H1 (cell line): ENCODE results near the gene UBE3B. TPM values are rescaled to one million over a fixed set of nuclear protein-coding genes. Genes with fewer than 3 reads are reported as not detected.

ENCODE experiments used
- CTCF ChIA-PET: fragments of 300-600 bp; sonication (Branson Sonifier 250); formaldehyde crosslinking; loops from one replicate; lab custom pipeline; 2021; ENCODE audit not compliant: partially characterized antibody; lab: Charles Lee
- POLR2A ChIA-PET: fragments of 300-600 bp; sonication (Branson Sonifier 250); formaldehyde crosslinking; loops from one replicate; lab custom pipeline; 2021; ENCODE audit warnings: inconsistent platforms; ENCODE audit not compliant: partially characterized antibody; lab: Charles Lee
- DNase-seq, 2 experiments: peaks; one replicate each; pipeline versions ENCODE4 v3.0.0 to v3.0.0-alpha.2; 2010 to 2022; ENCODE audit warnings: low spot score in 2 of 2, low read depth in 1 of 2, mixed read lengths in 1 of 2
- FAIRE-seq: peaks from 2 replicates; lab custom pipeline; 2011; peaks lifted over from hg19 to GRCh38; lab: Jason Lieb, UNC
- H2AFZ ChIP-seq: 2 replicates; pipeline ENCODE4 v1.8.1; 2012; ENCODE audit warnings: low read length, inconsistent platforms
- H2AK5ac ChIP-seq: 2 replicates; pipeline ENCODE4 v1.6.1; 2013; ENCODE audit warnings: low read depth, low read length
- H2BK120ac ChIP-seq: replicated peaks from 2 replicates; pipeline ENCODE3; 2013; ENCODE audit warnings: low read depth, low read length, inconsistent platforms
- H2BK12ac ChIP-seq: 2 replicates; pipeline ENCODE4 v1.6.1; 2013; ENCODE audit warnings: low read depth, low read length
- H2BK15ac ChIP-seq: 2 replicates; pipeline ENCODE4 v1.6.1; 2013; ENCODE audit warnings: low read length
- H2BK20ac ChIP-seq: 2 replicates; pipeline ENCODE4 v1.6.1; 2013; ENCODE audit warnings: low read length
- H2BK5ac ChIP-seq: 2 replicates; pipeline ENCODE4 v1.6.1; 2013; ENCODE audit warnings: low read depth, low read length
- H3K14ac ChIP-seq: 2 replicates; pipeline ENCODE4 v1.6.1; 2013; ENCODE audit warnings: inconsistent platforms; ENCODE audit not compliant: insufficient read length
- H3K18ac ChIP-seq: 2 replicates; pipeline ENCODE4 v1.6.1; 2013; ENCODE audit warnings: low read length; ENCODE audit errors: extremely low read depth
- H3K23ac ChIP-seq: 2 replicates; pipeline ENCODE4 v1.6.1; 2013; ENCODE audit warnings: inconsistent platforms; ENCODE audit not compliant: insufficient read length
- H3K23me2 ChIP-seq: 2 replicates; pipeline ENCODE4 v1.6.1; 2013; ENCODE audit warnings: low read depth, low read length
- H3K27ac ChIP-seq: 2 replicates; pipeline ENCODE4 v1.6.1; 2011; ENCODE audit warnings: low read depth, low read length, inconsistent platforms
- H3K27me3 ChIP-seq, 4 experiments: replicated peaks in 1 of 4; 1 replicate in 1 of 4; 2 replicates in 3 of 4; pipeline versions ENCODE4 v1.6.1 to v1.8.1; 2011 to 2013; ENCODE audit warnings: low read length in 3 of 4, mild to moderate bottlenecking in 3 of 4, inconsistent platforms in 2 of 4, mixed read lengths in 2 of 4, moderate library complexity in 1 of 4; ENCODE audit not compliant: control insufficient read depth in 3 of 4, insufficient read depth in 3 of 4; ENCODE audit errors: extremely low read depth in 1 of 4
- H3K36me3 ChIP-seq, 4 experiments: 2 replicates each; pipeline versions ENCODE4 v1.6.1 to v1.8.1; 2011 to 2013; ENCODE audit warnings: mild to moderate bottlenecking in 4 of 4, low read length in 3 of 4, moderate library complexity in 2 of 4, control low read depth in 1 of 4, inconsistent platforms in 1 of 4; ENCODE audit not compliant: insufficient read depth in 4 of 4, control insufficient read depth in 2 of 4
- H3K4ac ChIP-seq: replicated peaks from 2 replicates; pipeline ENCODE3; 2013; ENCODE audit warnings: low read length, low read depth, mixed read lengths, inconsistent platforms; ENCODE audit not compliant: insufficient read length
- H3K4me1 ChIP-seq, 4 experiments: replicated peaks in 1 of 4; 1 replicate in 1 of 4; 2 replicates in 3 of 4; pipeline versions ENCODE4 v1.6.1 to v1.8.1; 2011 to 2013; ENCODE audit warnings: low read length in 3 of 4, inconsistent platforms in 2 of 4, mixed read lengths in 1 of 4; ENCODE audit not compliant: insufficient read depth in 4 of 4, control insufficient read depth in 3 of 4
- H3K4me2 ChIP-seq, 2 experiments: 2 replicates each; pipeline versions ENCODE4 v1.6.1 to v1.8.1; 2011 to 2013; ENCODE audit warnings: low read depth in 2 of 2, low read length in 2 of 2, control low read depth in 1 of 2, inconsistent platforms in 1 of 2, mild to moderate bottlenecking in 1 of 2; ENCODE audit not compliant: insufficient read depth in 1 of 2
- H3K4me3 ChIP-seq, 4 experiments: fragments of 200-600, 300-600 bp in 1 of 4; sonication (generic), shearing (Covaris generic), sonication (Bioruptor Twin) in 1 of 4; 2 replicates each; pipeline versions ENCODE4 v1.5.1 to v1.8.1; 2011 to 2016; ENCODE audit warnings: low read length in 4 of 4, low read depth in 3 of 4, control low read depth in 2 of 4, inconsistent platforms in 2 of 4, mild to moderate bottlenecking in 2 of 4, mixed read lengths in 1 of 4, moderate library complexity in 1 of 4; ENCODE audit not compliant: insufficient read depth in 2 of 4; ENCODE audit errors: extremely low read depth in 1 of 4
- H3K56ac ChIP-seq: replicated peaks from 2 replicates; pipeline ENCODE3; 2013; ENCODE audit warnings: low read depth, mild to moderate bottlenecking, mixed read lengths, low read length, inconsistent platforms; ENCODE audit not compliant: insufficient read length
- H3K79me1 ChIP-seq: 2 replicates; pipeline ENCODE4 v1.6.1; 2013; ENCODE audit warnings: low read depth, low read length, control low read depth
- H3K79me2 ChIP-seq, 2 experiments: 2 replicates each; pipeline versions ENCODE4 v1.6.1 to v1.8.1; 2012 to 2013; ENCODE audit warnings: low read length in 2 of 2, mild to moderate bottlenecking in 2 of 2, inconsistent platforms in 1 of 2; ENCODE audit not compliant: insufficient read depth in 2 of 2, control insufficient read depth in 1 of 2
- H3K9ac ChIP-seq, 4 experiments: replicated peaks in 1 of 4; 1 replicate in 1 of 4; 2 replicates in 3 of 4; pipeline versions ENCODE4 v1.6.1 to v1.8.1; 2011 to 2013; ENCODE audit warnings: low read depth in 3 of 4, low read length in 3 of 4, control low read depth in 2 of 4, mild to moderate bottlenecking in 2 of 4, moderate library complexity in 2 of 4, inconsistent platforms in 1 of 4; ENCODE audit errors: extremely low read depth in 1 of 4
- H3K9me3 ChIP-seq, 2 experiments: 2 replicates each; pipeline versions ENCODE4 v1.6.1 to v1.8.1; 2012 to 2013; ENCODE audit warnings: mild to moderate bottlenecking in 2 of 2, moderate library complexity in 2 of 2, control low read depth in 1 of 2, inconsistent platforms in 1 of 2, low read depth in 1 of 2, low read length in 1 of 2, mixed read lengths in 1 of 2; ENCODE audit not compliant: insufficient read depth in 2 of 2
- H4K20me1 ChIP-seq, 2 experiments: replicated peaks in 1 of 2; 2 replicates each; pipeline versions ENCODE3 to v1.8.1; 2011 to 2013; ENCODE audit warnings: inconsistent platforms in 2 of 2, low read length in 2 of 2, mild to moderate bottlenecking in 1 of 2; ENCODE audit not compliant: insufficient read depth in 2 of 2, control insufficient read depth in 1 of 2
- H4K5ac ChIP-seq: 2 replicates; pipeline ENCODE4 v1.6.1; 2013; ENCODE audit warnings: low read length, low read depth, mixed read lengths, inconsistent platforms; ENCODE audit not compliant: insufficient read length
- H4K8ac ChIP-seq: 2 replicates; pipeline ENCODE4 v1.8.0; 2013; ENCODE audit warnings: mild to moderate bottlenecking, moderate library complexity, low read length, inconsistent platforms; ENCODE audit not compliant: insufficient read depth; ENCODE audit errors: extremely low read depth
- H4K91ac ChIP-seq: replicated peaks from 2 replicates; pipeline ENCODE3; 2013; ENCODE audit warnings: low read length, mixed read lengths, inconsistent platforms; ENCODE audit not compliant: insufficient read length
- BCL11A ChIP-seq, 2 experiments: IDR thresholded peaks; one replicate each; pipeline ENCODE4 v1.6.1; 2011; ENCODE audit warnings: low read depth in 2 of 2, low read length in 2 of 2, mild to moderate bottlenecking in 2 of 2
- WGBS, 2 experiments: shearing (Covaris generic) in 1 of 2; methylation state at CpG; one replicate each; pipeline versions ENCODE4 v1.1.6 to v1.1.7; 2013 to 2015; ENCODE audit warnings: low lambda C conversion rate in 2 of 2, mixed read lengths in 2 of 2, inconsistent platforms in 1 of 2, low coverage in 1 of 2, missing lambda C conversion rate in 1 of 2; ENCODE audit not compliant: insufficient replicate concordance in 2 of 2, insufficient coverage in 1 of 2, insufficient read length in 1 of 2; ENCODE audit errors: extremely low coverage in 1 of 2, missing lambda C conversion rate in 1 of 2; 5-methylcytosine and 5-hydroxymethylcytosine counted together
- polyA plus RNA-seq, 7 experiments: library from polyadenylated mRNA; depleted of rRNA in 3 of 7; stranded (reverse) in 5 of 7; unstranded in 2 of 7; fragments of >200 nt in 5 of 7; fragments of 200-250 nt in 2 of 7; gene quantifications; 1 replicate in 5 of 7; 2 replicates in 1 of 7; 4 replicates in 1 of 7; pipeline versions ENCODE4 v1.2.1 to v1.2.3, GENCODE V29; 2011 to 2013; ENCODE audit warnings: missing spikeins in 2 of 7, mixed read lengths in 2 of 7
- total RNA-seq: library from RNA; stranded (reverse); fragmentation: NEBNext Ultra II Directional; extraction: Animal tissue kit (Norgen Biotek cat#: 25700); gene quantifications from 2 replicates; pipeline ENCODE4 v1.2.1, GENCODE V29; 2021

The UBE3B gene
- total and polyA plus RNA-seq, 2 of the 8 experiments (the other 6 are each of a cell fraction or from before 2014, with no cell fraction given) = 14.0 to 21.1 TPM

GRCh38 chr12:109567296-109567695 lies 89.9 kb downstream of the UBE3B start:
- H2AFZ ChIP-seq = no peak overlapping the region
- no peak overlapping the region for H3K56ac ChIP-seq
- H3K79me1 ChIP-seq = no peaks in the 10 kb centered on the region
- no peak overlapping the region for H3K18ac ChIP-seq
- H3K4me1 ChIP-seq = no peaks in the 10 kb centered on the region
- H4K91ac ChIP-seq = no peak overlapping the region
- H3K23me2 ChIP-seq = no peaks in the 10 kb centered on the region
- no peak overlapping the region for H3K4ac ChIP-seq
- no peaks in the 10 kb centered on the region for H3K9me3 ChIP-seq
- peaks cover 2 to 28% (median 8%) of the 10 kb centered on the region in 4 experiments; a peak in 5 of 8 replicates for H3K36me3 ChIP-seq
- POLR2A ChIA-PET = interaction anchor here (0.6 kb wide), 1 partner anchor 9 kb away, joined by 3 read pairs; no protein-coding TSS in a partner anchor
- CTCF ChIA-PET = interaction anchor here (0.7 to 6.1 kb wide), 3 partner anchors 43 to 437 kb away, joined by 3 to 40 read pairs (median 3); no protein-coding TSS in a partner anchor
- H2AK5ac ChIP-seq = no peak overlapping the region
- no peak overlapping the region for H3K9ac ChIP-seq
- H2BK12ac ChIP-seq = no peak overlapping the region
- no peak overlapping the region for H2BK5ac ChIP-seq
- H3K14ac ChIP-seq = no peak overlapping the region
- 97% methylated on average over 10 of the region's 10 CpGs; no CpG with 5 or more reads in 1 of the 2 experiments for WGBS, 2 experiments
- H3K4me3 ChIP-seq = no peak overlapping the region
- no peak overlapping the region for H2BK15ac ChIP-seq
- no peak overlapping the region for H2BK20ac ChIP-seq
- H3K4me2 ChIP-seq = no peak overlapping the region
- H3K79me2 ChIP-seq = no peaks in the 10 kb centered on the region
- H3K27ac ChIP-seq = no peak overlapping the region
- no peaks in the 10 kb centered on the region for H3K27me3 ChIP-seq
- DNase-seq (no peak), FAIRE-seq (no peak)
- no peak overlapping the region for H4K8ac ChIP-seq
- H3K23ac ChIP-seq = no peak overlapping the region
- H4K5ac ChIP-seq = no peak overlapping the region
- no peak overlapping the region for H2BK120ac ChIP-seq
- no peaks in the 10 kb centered on the region for H4K20me1 ChIP-seq
- TF ChIP-seq BCL11A (IDR thresholded peaks at IDR 0.05; ENCODE audit: low read depth in 2 of 2, low read length in 2 of 2) = no peak
